LNCaP clone FGC (cell line): ENCODE results near the gene CAPN8.

Experiments
- DNase-seq: peaks from one replicate; pipeline ENCODE4 v3.0.0-alpha.2; 2011; ENCODE audit warnings: low read depth
- H3K4me3 ChIP-seq: 2 replicates; pipeline ENCODE4 v1.5.1; 2011; ENCODE audit warnings: mild to moderate bottlenecking, low read depth, low read length, control low read depth
- TF ChIP-seq, protein P1 (sequence below): IDR thresholded peaks from 2 replicates; pipeline ENCODE4 v1.5.1; 2012; ENCODE audit warnings: mild to moderate bottlenecking; ENCODE audit not compliant: control insufficient read depth, insufficient read depth; ENCODE audit errors: extremely low read depth

CAPN8 gene

DNA sequence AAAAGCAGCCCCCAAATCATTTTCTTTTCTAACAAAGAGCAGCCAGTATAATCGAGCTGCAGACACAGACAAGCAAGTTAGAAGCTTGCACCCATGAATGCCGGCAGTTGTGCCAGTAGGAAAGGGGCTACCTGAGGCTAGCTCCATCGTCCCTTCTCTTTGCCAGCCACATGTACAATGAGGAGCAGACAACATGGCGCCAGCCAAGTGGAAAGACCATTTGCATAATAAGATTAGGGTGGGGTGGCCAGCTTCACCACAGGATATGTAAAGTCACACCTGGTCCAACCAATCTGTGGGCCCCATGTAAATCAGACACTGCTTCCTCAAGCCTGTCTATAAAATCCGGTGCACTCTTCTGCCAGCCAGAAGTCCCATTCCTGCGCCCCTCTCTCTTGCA, 168.6 kb downstream of the CAPN8 start:
- DNase-seq, result no peak
- TF ChIP-seq, protein P1, sequence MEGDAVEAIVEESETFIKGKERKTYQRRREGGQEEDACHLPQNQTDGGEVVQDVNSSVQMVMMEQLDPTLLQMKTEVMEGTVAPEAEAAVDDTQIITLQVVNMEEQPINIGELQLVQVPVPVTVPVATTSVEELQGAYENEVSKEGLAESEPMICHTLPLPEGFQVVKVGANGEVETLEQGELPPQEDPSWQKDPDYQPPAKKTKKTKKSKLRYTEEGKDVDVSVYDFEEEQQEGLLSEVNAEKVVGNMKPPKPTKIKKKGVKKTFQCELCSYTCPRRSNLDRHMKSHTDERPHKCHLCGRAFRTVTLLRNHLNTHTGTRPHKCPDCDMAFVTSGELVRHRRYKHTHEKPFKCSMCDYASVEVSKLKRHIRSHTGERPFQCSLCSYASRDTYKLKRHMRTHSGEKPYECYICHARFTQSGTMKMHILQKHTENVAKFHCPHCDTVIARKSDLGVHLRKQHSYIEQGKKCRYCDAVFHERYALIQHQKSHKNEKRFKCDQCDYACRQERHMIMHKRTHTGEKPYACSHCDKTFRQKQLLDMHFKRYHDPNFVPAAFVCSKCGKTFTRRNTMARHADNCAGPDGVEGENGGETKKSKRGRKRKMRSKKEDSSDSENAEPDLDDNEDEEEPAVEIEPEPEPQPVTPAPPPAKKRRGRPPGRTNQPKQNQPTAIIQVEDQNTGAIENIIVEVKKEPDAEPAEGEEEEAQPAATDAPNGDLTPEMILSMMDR, result no peak
- H3K4me3 ChIP-seq, result no peak overlapping the region

DNA sequence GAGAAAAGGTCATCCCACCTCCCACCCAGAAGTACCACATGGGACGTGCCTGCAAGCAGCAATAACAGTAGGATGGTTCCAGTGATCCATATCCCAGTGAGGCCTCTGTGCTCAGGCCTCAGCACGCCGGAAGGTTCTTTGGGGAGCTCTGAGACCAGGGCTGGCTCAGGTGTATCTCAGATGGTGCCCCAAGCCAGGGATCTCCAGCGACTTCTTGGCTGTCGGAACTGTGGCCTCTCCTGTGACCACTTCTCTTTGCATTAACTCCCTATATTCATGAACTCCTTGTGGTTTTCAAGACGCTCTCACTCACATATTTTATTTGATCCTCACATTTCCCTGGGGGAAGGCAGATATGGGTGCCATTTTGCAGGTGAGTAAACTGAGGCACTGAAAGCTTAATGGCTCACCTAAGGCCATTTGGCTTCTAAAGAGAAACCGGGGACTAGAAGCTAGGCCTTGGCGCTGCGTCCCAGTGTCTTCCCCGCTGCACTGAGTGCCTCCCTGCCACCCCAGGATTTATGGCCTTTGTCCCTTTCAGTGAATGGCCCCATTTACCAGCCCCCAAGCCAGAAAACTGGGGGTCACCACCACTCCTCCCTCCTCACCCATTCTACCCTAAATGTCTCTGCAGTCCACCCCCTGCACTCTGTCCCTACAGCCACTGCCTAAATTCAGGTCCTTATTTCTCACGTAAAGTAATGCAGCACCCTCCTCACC, 170.4 kb downstream of the CAPN8 start:
- no peak overlapping the region for H3K4me3 ChIP-seq
- no peak for DNase-seq
- TF ChIP-seq, protein P1, result no peak

DNA sequence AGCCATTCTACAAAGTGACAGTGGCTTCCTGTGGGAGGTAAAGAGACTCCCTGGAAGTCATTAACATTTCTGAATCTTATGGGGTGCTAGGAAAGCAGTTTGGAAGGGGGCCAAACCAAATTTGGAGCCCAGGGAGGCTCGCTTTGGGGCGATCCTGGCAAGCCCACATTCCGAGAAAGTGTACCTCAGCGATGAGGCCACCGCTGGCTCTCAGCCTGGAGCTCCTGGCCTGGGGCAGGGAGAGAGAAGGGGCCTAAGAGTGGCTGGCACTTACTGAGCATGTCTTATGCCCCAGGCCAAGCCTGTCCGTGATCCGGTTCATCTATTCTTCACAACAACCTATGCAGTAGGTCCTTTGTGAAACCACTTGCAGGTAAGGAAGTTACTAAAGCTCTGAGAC, 173.5 kb downstream of the CAPN8 start:
- no peak for DNase-seq
- no peak overlapping the region for H3K4me3 ChIP-seq
- TF ChIP-seq, protein P1, result no peak
